Measurements from ENCODE around the gene MTREX. TPM values are rescaled to one million over a fixed set of nuclear protein-coding genes. Genes with fewer than 3 reads are reported as not detected.

Gene MTREX
- polyA plus RNA-seq, 3 donors: 10.2 to 14.4 (median 12.2) TPM

- Histone ChIP-seq H3K36me3 (replicated peaks in 1 of 2; ENCODE audit: control insufficient read depth in 1 of 2, insufficient read depth in 2 of 2, low read length in 2 of 2) (peaks cover 43 to 90% of the 10 kb centered on the region in 2 donors), H4K20me1 (ENCODE audit: insufficient read depth, low read length) (no peaks in the 10 kb centered on the region), H3K27me3 (ENCODE audit: control insufficient read depth in 2 of 2, insufficient read depth in 2 of 2, low read length in 2 of 2) (no peaks in the 10 kb centered on the region), H3K79me2 (ENCODE audit: insufficient read depth, low read length) (no peaks in the 10 kb centered on the region), H3K4me3 (replicated peaks in 1 of 3; ENCODE audit: low read depth in 2 of 3, low read length in 3 of 3) (no peak overlapping the region), H3K4me1 (ENCODE audit: control insufficient read depth in 1 of 2, insufficient read depth in 2 of 2, low read length in 2 of 2) (no peaks in the 10 kb centered on the region), H3K9me3 (replicated peaks in 1 of 2; ENCODE audit: control insufficient read depth in 1 of 2, insufficient read depth in 1 of 2, low read length in 2 of 2) (peaks cover 2 to 13% of the 10 kb centered on the region in 2 donors), H3K4me2 (replicated peaks; ENCODE audit: extremely low read depth, low read length, poor library complexity, severe bottlenecking) (no peak overlapping the region), H3K27ac (ENCODE audit: low read depth in 1 of 2, low read length in 2 of 2) (no peak overlapping the region), H3K9ac (ENCODE audit: insufficient read depth, low read length, poor library complexity, severe bottlenecking) (no peak overlapping the region), H2AFZ (ENCODE audit: insufficient read depth, low read depth, low read length, poor library complexity, severe bottlenecking) (no peak overlapping the region)
- intact Hi-C loops (cut with micrococcal nuclease): no loop called here
- H3K4me3 Mint-ChIP-seq: no peak overlapping the region
- DNase-seq: no peak
- no peak overlapping the region for H3K27ac Mint-ChIP-seq
- no peaks in the 10 kb centered on the region for H3K27me3 Mint-ChIP-seq (ENCODE audit: low read depth in 3 of 3)
- WGBS (ENCODE audit: insufficient coverage): no CpG with 5 or more reads among the region's 1 CpG
- H3K4me1 Mint-ChIP-seq: no peaks in the 10 kb centered on the region
- H3K9me3 Mint-ChIP-seq: peaks cover 4 to 10% (median 7%) of the 10 kb centered on the region in 7 donors
- peaks cover 65 to 77% of the 10 kb centered on the region in 2 donors for H3K36me3 Mint-ChIP-seq
- no peak for TF ChIP-seq CTCF (IDR thresholded peaks at IDR 0.05)
Observed at GRCh38 chr5:55371145-55371544, 63.4 kb downstream of the MTREX start.

- no peak for TF ChIP-seq CTCF (IDR thresholded peaks at IDR 0.05)
- WGBS (ENCODE audit: insufficient coverage): no CpG with 5 or more reads among the region's 7 CpGs
- H4K20me1 ChIP-seq (ENCODE audit: insufficient read depth, low read length): no peaks in the 10 kb centered on the region
- H3K4me1 ChIP-seq (ENCODE audit: control insufficient read depth in 1 of 2, insufficient read depth in 2 of 2, low read length in 2 of 2): no peaks in the 10 kb centered on the region
- H3K4me3 ChIP-seq (replicated peaks in 1 of 3; ENCODE audit: low read depth in 2 of 3, low read length in 3 of 3): no peak overlapping the region
- Mint-ChIP-seq H3K27ac (no peak overlapping the region), H3K9me3 (peaks cover 4 to 10% (median 7%) of the 10 kb centered on the region in 7 donors), H3K4me3 (no peak overlapping the region), H3K27me3 (ENCODE audit: low read depth in 3 of 3) (no peaks in the 10 kb centered on the region), H3K36me3 (peaks cover 58 to 67% of the 10 kb centered on the region in 2 donors), H3K4me1 (no peaks in the 10 kb centered on the region)
- no peak overlapping the region for H3K9ac ChIP-seq (ENCODE audit: insufficient read depth, low read length, poor library complexity, severe bottlenecking)
- intact Hi-C loops (cut with micrococcal nuclease): no loop called here
- H3K79me2 ChIP-seq (ENCODE audit: insufficient read depth, low read length): no peaks in the 10 kb centered on the region
- H3K27ac ChIP-seq (ENCODE audit: low read depth in 1 of 2, low read length in 2 of 2): no peak overlapping the region
- DNase-seq: no peak
- H3K9me3 ChIP-seq (replicated peaks in 1 of 2; ENCODE audit: control insufficient read depth in 1 of 2, insufficient read depth in 1 of 2, low read length in 2 of 2): peaks cover 2 to 13% of the 10 kb centered on the region in 2 donors
- H3K27me3 ChIP-seq (ENCODE audit: control insufficient read depth in 2 of 2, insufficient read depth in 2 of 2, low read length in 2 of 2): no peaks in the 10 kb centered on the region
- no peak overlapping the region for H3K4me2 ChIP-seq (replicated peaks; ENCODE audit: extremely low read depth, low read length, poor library complexity, severe bottlenecking)
- H3K36me3 ChIP-seq (replicated peaks in 1 of 2; ENCODE audit: control insufficient read depth in 1 of 2, insufficient read depth in 2 of 2, low read length in 2 of 2): peaks cover 37 to 86% of the 10 kb centered on the region in 2 donors
- no peak overlapping the region for H2AFZ ChIP-seq (ENCODE audit: insufficient read depth, low read depth, low read length, poor library complexity, severe bottlenecking)
Observed at GRCh38 chr5:55372130-55372925, 64.5 kb downstream of the MTREX start.
